ENCODE data around the gene DPP6.

DNA sequence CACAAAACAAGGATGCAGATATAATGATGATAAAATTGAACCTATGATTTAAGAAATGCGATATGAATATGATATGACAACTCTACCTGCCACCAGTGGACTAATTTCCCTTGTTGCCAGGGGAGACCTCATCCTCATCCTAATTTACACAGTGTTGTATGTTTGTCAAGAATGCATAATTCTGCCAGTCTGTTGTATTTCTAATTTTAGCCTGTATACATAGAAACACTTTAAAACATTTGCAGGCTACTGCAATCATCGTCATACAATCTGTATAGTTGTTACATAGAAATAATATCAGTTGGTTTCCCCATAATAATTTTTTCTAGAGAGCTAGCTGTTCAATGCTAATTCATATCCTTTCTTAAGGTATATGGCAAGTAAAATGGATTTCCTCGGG lies 274.2 kb downstream of the DPP6 start:
- TF ChIP-seq, protein P1, sequence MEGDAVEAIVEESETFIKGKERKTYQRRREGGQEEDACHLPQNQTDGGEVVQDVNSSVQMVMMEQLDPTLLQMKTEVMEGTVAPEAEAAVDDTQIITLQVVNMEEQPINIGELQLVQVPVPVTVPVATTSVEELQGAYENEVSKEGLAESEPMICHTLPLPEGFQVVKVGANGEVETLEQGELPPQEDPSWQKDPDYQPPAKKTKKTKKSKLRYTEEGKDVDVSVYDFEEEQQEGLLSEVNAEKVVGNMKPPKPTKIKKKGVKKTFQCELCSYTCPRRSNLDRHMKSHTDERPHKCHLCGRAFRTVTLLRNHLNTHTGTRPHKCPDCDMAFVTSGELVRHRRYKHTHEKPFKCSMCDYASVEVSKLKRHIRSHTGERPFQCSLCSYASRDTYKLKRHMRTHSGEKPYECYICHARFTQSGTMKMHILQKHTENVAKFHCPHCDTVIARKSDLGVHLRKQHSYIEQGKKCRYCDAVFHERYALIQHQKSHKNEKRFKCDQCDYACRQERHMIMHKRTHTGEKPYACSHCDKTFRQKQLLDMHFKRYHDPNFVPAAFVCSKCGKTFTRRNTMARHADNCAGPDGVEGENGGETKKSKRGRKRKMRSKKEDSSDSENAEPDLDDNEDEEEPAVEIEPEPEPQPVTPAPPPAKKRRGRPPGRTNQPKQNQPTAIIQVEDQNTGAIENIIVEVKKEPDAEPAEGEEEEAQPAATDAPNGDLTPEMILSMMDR (IDR thresholded peaks at IDR 0.05) = no peak
- TF ChIP-seq POLR2A (IDR thresholded peaks at IDR 0.05) = no peak

Data from heart left ventricle (tissue), 13 donors.